Stimulated activated CD8-positive, alpha-beta memory T cell treated with anti-CD3 and anti-CD28 coated beads, Interleukin-15, amount 100 ng/mL, for 48 hours (primary cell): ENCODE data around the gene MYO1D.

ENCODE experiments used
- DNase-seq, 2 donors: peaks; one replicate each; pipeline ENCODE4 v3.0.0-alpha.2; 2020; ENCODE audit warnings: low read depth in 2 of 2

MYO1D gene

GRCh38 chr17:32504166-32504990 is 372.5 kb downstream of the MYO1D start:
- no peak for DNase-seq

- no peak for DNase-seq
Observed at GRCh38 chr17:32503251-32504165, 373.4 kb downstream of the MYO1D start.

DNA sequence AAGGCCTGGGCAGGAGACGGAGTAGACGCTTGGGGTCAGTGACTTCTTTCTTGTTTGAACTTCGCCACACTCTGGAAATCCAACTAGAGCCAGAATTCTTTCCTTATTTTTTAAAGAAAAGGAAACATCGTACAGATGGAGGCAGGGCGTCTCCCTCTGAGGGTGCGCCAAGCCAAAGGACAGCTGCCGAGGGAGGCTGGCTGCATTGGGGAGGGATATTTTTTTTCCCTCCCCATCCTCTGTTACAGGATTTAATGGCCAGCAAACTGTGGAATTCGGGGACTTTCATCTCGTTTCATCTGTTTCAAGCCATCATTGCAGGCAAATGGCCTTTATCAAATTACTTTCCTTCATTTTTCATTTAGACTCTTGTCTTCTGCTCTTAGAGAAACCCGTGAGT is 374.2 kb downstream of the MYO1D start:
- DNase-seq, result no peak

DNA sequence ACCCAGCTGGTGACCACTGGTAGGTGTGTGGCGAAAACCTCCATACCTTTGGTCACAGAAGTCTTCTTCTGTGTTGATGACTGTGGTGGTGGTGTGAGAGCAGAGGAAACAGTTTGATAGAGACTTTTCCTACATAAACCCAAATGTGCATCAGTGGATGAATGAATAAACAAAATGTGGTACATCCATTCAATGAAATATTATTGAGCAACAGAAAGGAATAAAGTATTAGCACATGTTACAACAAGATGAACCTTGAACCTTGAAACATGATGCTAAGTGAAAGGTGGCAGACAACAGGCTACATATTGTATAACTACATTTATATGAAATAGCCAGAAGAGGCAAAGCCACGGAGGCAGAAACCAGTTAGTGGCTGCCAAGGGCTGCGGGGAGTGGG is 374.9 kb downstream of the MYO1D start:
- DNase-seq, result no peak

DNA sequence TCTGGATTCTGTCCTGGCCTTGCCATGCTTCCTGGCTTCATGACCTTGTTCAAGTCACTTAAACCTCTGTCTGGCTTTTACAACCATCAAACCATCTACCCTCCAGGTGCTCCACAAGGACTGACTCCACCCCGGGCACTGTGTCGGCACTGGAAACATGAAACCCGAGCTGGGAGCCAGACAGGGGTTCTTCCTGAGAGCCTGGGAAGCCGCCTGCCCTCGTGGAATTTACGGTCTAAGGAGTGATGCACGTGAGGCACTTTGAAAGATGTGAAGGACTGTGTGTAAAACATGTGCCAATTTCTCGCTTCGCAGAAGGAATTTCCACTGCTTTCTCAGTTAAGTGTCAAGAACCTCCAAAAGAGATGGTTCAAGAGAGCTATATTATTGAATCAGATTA is 378.5 kb downstream of the MYO1D start:
- DNase-seq, result no peak

GRCh38 chr17:32497431-32498205 is 379.3 kb downstream of the MYO1D start:
- no peak for DNase-seq

- no peak for DNase-seq
Observed at GRCh38 chr17:32496395-32497073, 380.4 kb downstream of the MYO1D start.

- DNase-seq, result no peak
Observed at GRCh38 chr17:32495359-32496231, 381.3 kb downstream of the MYO1D start.

DNA sequence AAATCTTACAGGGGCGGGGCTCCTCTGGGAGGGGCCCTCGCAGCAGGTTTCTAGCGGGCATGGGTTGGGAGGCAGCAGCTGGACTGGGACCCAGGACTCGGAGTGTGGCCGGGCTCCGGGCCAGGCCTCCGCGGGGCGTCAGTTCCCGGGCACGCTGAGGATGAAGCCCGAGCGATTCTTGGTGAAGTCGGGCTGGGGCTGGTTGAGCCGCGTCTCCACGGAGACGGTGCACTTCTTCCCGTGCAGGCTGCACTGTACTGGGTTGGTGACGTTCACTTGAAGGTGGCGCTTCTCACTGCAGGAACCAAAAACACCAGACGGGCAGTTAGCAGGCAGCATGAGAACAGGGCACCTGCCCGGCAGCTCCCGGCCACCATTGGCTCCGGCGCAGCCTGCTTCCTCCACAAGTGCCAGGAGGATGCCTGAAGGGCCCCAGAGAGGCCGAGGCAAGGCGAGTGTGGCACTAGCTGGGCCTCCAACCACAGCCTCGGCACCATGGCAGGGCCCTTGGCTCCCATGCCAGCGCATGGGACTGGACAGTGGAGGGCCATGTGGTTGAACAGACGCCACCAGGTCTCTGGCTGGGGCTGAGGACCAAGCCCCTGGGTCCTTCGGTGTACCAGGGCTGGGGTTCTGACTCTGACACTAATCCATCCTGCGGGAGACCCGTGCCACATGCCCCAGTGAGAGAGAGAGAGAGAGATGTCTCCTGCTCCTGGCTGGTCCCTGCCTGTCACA is 382.1 kb downstream of the MYO1D start:
- no peak for DNase-seq

DNA sequence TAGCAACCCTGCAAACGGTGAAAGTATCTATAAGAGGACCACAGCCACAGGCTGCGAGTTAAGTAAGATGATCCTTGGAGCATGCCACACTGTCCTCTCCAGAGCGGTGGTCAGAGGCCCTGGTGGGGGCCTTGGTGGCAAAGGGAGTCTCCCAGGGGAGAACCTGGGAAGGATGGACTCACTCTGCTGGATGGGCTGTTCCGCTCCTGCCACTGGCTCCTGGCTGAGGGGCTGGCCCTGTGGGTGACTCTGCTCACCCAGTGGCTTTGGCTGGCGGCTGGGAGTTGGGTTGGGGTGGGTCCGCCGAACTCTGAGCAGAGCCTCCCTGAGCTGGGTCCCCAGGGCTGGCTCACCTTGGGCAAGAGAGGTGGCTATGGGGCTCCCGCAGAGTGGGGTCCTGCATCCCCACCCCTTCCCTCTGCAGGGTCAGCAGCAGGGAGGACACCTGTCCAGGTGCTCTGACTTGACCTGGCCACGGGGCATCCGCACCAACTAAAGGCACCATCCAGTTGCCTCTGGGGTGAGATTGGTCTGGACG is 382.9 kb downstream of the MYO1D start:
- no peak for DNase-seq

- DNase-seq, result no peak
Observed at GRCh38 chr17:32493571-32493970, 383.4 kb downstream of the MYO1D start.

DNA sequence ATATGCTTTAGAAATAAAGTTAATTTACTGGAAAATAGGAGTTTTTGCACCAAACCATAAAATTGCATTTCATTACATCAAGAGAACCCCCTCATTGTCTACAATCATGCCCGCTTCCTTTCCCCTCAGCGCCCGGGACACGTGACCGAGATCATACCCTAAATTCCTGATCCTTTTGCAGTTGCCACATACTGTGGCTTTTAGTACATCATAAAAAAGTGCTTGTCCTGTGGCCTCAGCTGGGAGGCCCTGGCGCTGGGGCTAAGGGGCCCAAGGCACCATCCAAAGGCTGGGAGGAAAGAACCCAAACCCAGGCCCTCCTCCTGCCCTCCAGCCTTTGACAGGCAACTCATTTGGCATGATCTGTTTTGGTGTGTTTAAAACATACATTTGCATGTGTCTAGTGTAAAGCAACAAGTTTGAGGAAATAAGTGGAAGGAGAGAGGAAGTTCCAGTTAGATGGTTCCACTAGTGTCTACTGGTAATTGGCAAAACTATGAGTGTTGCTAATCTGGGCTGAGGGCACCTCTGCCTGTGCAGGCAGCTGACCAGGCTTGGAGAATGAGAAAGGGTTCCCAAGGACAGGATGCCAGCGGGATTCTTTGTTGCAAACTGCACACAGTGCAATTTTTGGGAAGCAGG is 384.2 kb downstream of the MYO1D start:
- no peak for DNase-seq

DNA sequence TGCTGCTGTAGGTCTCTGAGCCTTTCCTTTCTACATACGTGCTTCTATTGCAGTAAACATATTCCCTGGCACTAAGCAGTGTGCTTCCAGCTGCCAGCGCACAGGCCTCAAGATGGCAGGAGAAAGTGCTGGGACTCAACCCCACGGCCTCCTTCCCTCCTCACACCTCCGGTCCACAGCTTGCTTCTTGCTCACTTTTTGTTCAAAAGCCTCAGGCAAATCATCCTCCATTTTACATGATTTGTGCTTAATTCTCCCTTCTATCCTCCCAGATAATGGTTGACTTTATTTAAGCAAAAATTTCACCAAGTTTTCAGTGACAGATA is 384.7 kb downstream of the MYO1D start:
- DNase-seq, result no peak

GRCh38 chr17:32491371-32492263 is 385.3 kb downstream of the MYO1D start:
- DNase-seq, result no peak

DNA sequence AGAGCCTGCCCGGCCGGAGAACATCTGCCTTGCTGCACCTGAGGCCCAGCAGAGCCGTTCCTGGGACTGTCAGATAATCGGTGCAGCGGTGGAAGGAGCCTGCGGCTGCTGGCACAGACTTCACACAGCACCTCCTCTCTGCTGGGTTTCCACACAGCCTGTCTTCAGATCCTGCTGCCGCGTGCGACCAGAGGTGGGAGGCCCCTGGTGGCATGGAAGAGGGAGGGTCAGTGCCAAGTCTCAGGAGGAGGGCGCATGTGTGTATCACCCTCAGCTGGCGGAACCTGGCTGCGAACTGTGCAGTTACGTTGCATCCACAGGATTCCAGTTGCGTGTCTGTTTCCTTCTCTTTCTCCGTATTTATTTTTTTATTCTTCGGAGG is 386.8 kb downstream of the MYO1D start:
- no peak for DNase-seq

DNA sequence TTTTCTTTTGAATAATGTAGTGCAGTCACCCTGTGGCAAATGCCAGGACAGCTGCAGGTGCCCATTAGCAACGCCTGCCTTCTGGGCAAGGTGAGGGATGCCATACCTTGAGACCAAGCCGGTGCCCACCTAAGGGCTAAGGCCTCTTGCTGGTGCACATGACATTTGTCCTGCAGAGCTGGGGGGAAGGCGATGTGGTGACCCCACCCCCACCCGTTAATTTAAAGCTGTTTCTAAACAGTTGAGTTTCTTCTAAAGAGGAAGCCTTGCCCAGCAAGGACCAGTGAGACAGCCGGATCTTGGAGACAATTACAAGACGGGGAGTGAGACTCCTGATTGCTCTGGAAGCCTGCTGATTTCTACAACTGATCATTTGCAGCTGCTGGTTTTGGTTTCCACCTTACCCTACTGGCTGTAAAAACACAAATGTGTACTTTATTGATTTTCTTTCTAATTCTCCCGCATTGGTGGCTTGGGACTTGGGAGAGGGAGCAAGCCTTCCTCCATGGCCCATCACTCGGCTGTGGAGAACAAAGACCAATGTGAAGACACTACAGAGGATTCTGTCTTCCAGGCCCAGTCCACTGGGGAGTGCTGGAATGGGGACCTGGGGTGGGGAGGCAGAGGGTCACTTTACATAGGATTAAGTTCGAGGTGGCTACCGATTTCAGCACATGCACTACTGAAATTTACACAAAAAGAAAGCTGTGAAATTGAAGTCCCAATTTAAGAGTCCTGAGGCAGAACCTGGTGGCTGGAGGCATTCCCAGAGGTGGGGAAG is 387.4 kb downstream of the MYO1D start:
- DNase-seq, result no peak

DNA sequence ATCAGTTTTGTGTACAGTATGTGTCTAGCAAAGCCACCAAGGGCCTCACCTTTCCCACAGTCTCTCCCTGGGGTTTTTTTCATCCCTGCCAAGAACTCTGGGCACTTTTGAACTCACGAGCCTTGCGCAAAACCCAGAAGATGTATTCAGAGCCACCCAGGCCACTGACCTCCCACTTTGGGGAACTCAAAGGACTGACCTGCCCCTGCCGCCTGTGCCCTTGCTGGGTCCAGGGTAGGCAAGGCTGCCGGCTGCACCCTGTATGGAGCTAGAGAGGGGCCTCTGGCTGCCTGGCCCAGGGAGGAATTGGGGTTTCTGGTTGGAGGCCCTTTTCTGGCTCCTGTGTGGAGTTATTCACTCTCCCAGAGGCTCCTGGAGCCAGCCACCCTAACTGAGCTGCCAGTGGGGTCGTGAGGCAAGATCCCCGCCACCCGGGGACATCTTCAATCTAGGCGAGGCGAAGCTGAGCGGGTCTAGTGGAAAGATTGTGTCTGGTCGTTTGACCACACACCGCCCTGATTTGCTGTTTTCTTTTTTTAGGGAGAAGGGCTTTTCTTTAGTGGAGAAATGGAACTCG is 388.2 kb downstream of the MYO1D start:
- DNase-seq, result no peak
